Colonic mucosa (tissue), 4 donors: Measurements from ENCODE around the gene FAM222B. TPM values are rescaled to one million over a fixed set of nuclear protein-coding genes. Genes with fewer than 3 reads are reported as not detected.

Source experiments
- DNase-seq: peaks from one replicate; pipeline ENCODE4 v3.0.0-alpha.2; 2020
- H3K27ac ChIP-seq: fragments of 200-600 bp; one replicate; pipeline ENCODE4 v1.8.0; 2021
- H3K27me3 ChIP-seq: fragments of 200-600 bp; one replicate; pipeline ENCODE4 v1.8.0; 2021
- H3K36me3 ChIP-seq: fragments of 200-600 bp; one replicate; pipeline ENCODE4 v1.8.0; 2021
- H3K4me1 ChIP-seq: fragments of 200-600 bp; one replicate; pipeline ENCODE4 v1.8.0; 2021; ENCODE audit warnings: mild to moderate bottlenecking
- H3K4me3 ChIP-seq: fragments of 200-600 bp; one replicate; pipeline ENCODE4 v1.8.0; 2021
- H3K9ac ChIP-seq, 2 donors: one replicate each; pipeline ENCODE4 v1.7.0; 2013; ENCODE audit warnings: control low read depth in 2 of 2, low read depth in 2 of 2, low read length in 2 of 2
- H3K9me3 ChIP-seq: fragments of 200-600 bp; one replicate; pipeline ENCODE4 v1.8.0; 2021
- CTCF ChIP-seq: fragments of 200-600 bp; IDR thresholded peaks from one replicate; pipeline ENCODE4 v1.8.0; 2022; ENCODE audit warnings: antibody characterized with exemption, mild to moderate bottlenecking
- intact Hi-C: fragments of 100-400 bp; cut with DNase I; formaldehyde crosslinking; loops from one replicate; pipeline ENCODE4 v1.14.1; 2022
- total RNA-seq, 2 donors: library from RNA; stranded (reverse); fragmentation: NEBNext Ultra II Directional in 1 of 2; extraction: Animal tissue kit (Norgen Biotek cat#: 25700) in 1 of 2; gene quantifications; one replicate each; pipeline ENCODE4 v1.2.1, GENCODE V29; 2021
- donor health status: healthy.
- donor health status: DM: no; HTN: no; CAD: no.
- donor health status: DM: no; HTN: no; CAD: no.

The FAM222B gene
- total RNA-seq, 2 donors from 2014 or later = 27.9 to 35.4 TPM

GRCh38 chr17:28827672-28828071, 14.9 kb downstream of the FAM222B start:
- no peaks in the 10 kb centered on the region for H3K9me3 ChIP-seq
- H3K36me3 ChIP-seq = no peaks in the 10 kb centered on the region
- H3K27me3 ChIP-seq = no peaks in the 10 kb centered on the region
- no peak overlapping the region for H3K4me3 ChIP-seq
- TF ChIP-seq CTCF = no peak
- intact Hi-C loops = no loop called here
- DNase-seq = no peak
- no peak overlapping the region for H3K27ac ChIP-seq
- no peaks in the 10 kb centered on the region for H3K4me1 ChIP-seq
- no peak overlapping the region for H3K9ac ChIP-seq

GRCh38 chr17:28819582-28819981, 23.0 kb downstream of the FAM222B start:
- H3K4me3 ChIP-seq = no peak overlapping the region
- H3K9ac ChIP-seq = no peak overlapping the region
- H3K36me3 ChIP-seq = no peaks in the 10 kb centered on the region
- DNase-seq = no peak
- H3K4me1 ChIP-seq = no peaks in the 10 kb centered on the region
- no peaks in the 10 kb centered on the region for H3K27me3 ChIP-seq
- no peaks in the 10 kb centered on the region for H3K9me3 ChIP-seq
- intact Hi-C loops = no loop called here
- no peak overlapping the region for H3K27ac ChIP-seq
- no peak for TF ChIP-seq CTCF

GRCh38 chr17:28818819-28819221, 23.8 kb downstream of the FAM222B start:
- no peak for TF ChIP-seq CTCF
- Histone ChIP-seq H3K9me3 (no peaks in the 10 kb centered on the region), H3K9ac (no peak overlapping the region), H3K27me3 (no peaks in the 10 kb centered on the region), H3K36me3 (no peaks in the 10 kb centered on the region), H3K27ac (no peak overlapping the region), H3K4me1 (no peaks in the 10 kb centered on the region), H3K4me3 (no peak overlapping the region)
- intact Hi-C loops = no loop called here
- DNase-seq = no peak

- Histone ChIP-seq H3K9ac (no peak overlapping the region), H3K9me3 (no peaks in the 10 kb centered on the region), H3K4me1 (no peaks in the 10 kb centered on the region), H3K27ac (no peak overlapping the region), H3K36me3 (no peaks in the 10 kb centered on the region), H3K4me3 (no peak overlapping the region), H3K27me3 (no peaks in the 10 kb centered on the region)
- intact Hi-C loops = no loop called here
- DNase-seq = no peak
- TF ChIP-seq CTCF = no peak
Observed at GRCh38 chr17:28816540-28816939, 26.1 kb downstream of the FAM222B start.

- no peak for TF ChIP-seq CTCF
- Histone ChIP-seq H3K4me1 (peaks cover 20% of the 10 kb centered on the region), H3K36me3 (no peaks in the 10 kb centered on the region), H3K27ac (peak overlapping the region; percentile 86), H3K4me3 (peak overlapping the region; percentile 82), H3K9me3 (no peaks in the 10 kb centered on the region), H3K9ac (peak overlapping the region; percentile 58 to 84), H3K27me3 (no peaks in the 10 kb centered on the region)
- intact Hi-C loops = no loop called here
- no peak for DNase-seq
Observed at GRCh38 chr17:28812748-28813377, 29.7 kb downstream of the FAM222B start.
